H1 (cell line): Measurements from ENCODE around the gene GPR52. TPM values are rescaled to one million over a fixed set of nuclear protein-coding genes. Genes with fewer than 3 reads are reported as not detected.

ENCODE experiments used
- CTCF ChIA-PET: fragments of 300-600 bp; sonication (Branson Sonifier 250); formaldehyde crosslinking; loops from one replicate; lab custom pipeline; 2021; ENCODE audit not compliant: partially characterized antibody; lab: Charles Lee
- POLR2A ChIA-PET: fragments of 300-600 bp; sonication (Branson Sonifier 250); formaldehyde crosslinking; loops from one replicate; lab custom pipeline; 2021; ENCODE audit warnings: inconsistent platforms; ENCODE audit not compliant: partially characterized antibody; lab: Charles Lee
- DNase-seq, 2 experiments: peaks; one replicate each; pipeline versions ENCODE4 v3.0.0 to v3.0.0-alpha.2; 2010 to 2022; ENCODE audit warnings: low spot score in 2 of 2, low read depth in 1 of 2, mixed read lengths in 1 of 2
- FAIRE-seq: peaks from 2 replicates; lab custom pipeline; 2011; peaks lifted over from hg19 to GRCh38; lab: Jason Lieb, UNC
- H2AFZ ChIP-seq: 2 replicates; pipeline ENCODE4 v1.8.1; 2012; ENCODE audit warnings: low read length, inconsistent platforms
- H2AK5ac ChIP-seq: 2 replicates; pipeline ENCODE4 v1.6.1; 2013; ENCODE audit warnings: low read depth, low read length
- H2BK120ac ChIP-seq: replicated peaks from 2 replicates; pipeline ENCODE3; 2013; ENCODE audit warnings: low read depth, low read length, inconsistent platforms
- H2BK12ac ChIP-seq: 2 replicates; pipeline ENCODE4 v1.6.1; 2013; ENCODE audit warnings: low read depth, low read length
- H2BK15ac ChIP-seq: 2 replicates; pipeline ENCODE4 v1.6.1; 2013; ENCODE audit warnings: low read length
- H2BK20ac ChIP-seq: 2 replicates; pipeline ENCODE4 v1.6.1; 2013; ENCODE audit warnings: low read length
- H2BK5ac ChIP-seq: 2 replicates; pipeline ENCODE4 v1.6.1; 2013; ENCODE audit warnings: low read depth, low read length
- H3K14ac ChIP-seq: 2 replicates; pipeline ENCODE4 v1.6.1; 2013; ENCODE audit warnings: inconsistent platforms; ENCODE audit not compliant: insufficient read length
- H3K18ac ChIP-seq: 2 replicates; pipeline ENCODE4 v1.6.1; 2013; ENCODE audit warnings: low read length; ENCODE audit errors: extremely low read depth
- H3K23ac ChIP-seq: 2 replicates; pipeline ENCODE4 v1.6.1; 2013; ENCODE audit warnings: inconsistent platforms; ENCODE audit not compliant: insufficient read length
- H3K23me2 ChIP-seq: 2 replicates; pipeline ENCODE4 v1.6.1; 2013; ENCODE audit warnings: low read depth, low read length
- H3K27ac ChIP-seq: 2 replicates; pipeline ENCODE4 v1.6.1; 2011; ENCODE audit warnings: low read depth, low read length, inconsistent platforms
- H3K27me3 ChIP-seq, 4 experiments: replicated peaks in 1 of 4; 1 replicate in 1 of 4; 2 replicates in 3 of 4; pipeline versions ENCODE4 v1.6.1 to v1.8.1; 2011 to 2013; ENCODE audit warnings: low read length in 3 of 4, mild to moderate bottlenecking in 3 of 4, inconsistent platforms in 2 of 4, mixed read lengths in 2 of 4, moderate library complexity in 1 of 4; ENCODE audit not compliant: control insufficient read depth in 3 of 4, insufficient read depth in 3 of 4; ENCODE audit errors: extremely low read depth in 1 of 4
- H3K36me3 ChIP-seq, 4 experiments: 2 replicates each; pipeline versions ENCODE4 v1.6.1 to v1.8.1; 2011 to 2013; ENCODE audit warnings: mild to moderate bottlenecking in 4 of 4, low read length in 3 of 4, moderate library complexity in 2 of 4, control low read depth in 1 of 4, inconsistent platforms in 1 of 4; ENCODE audit not compliant: insufficient read depth in 4 of 4, control insufficient read depth in 2 of 4
- H3K4ac ChIP-seq: replicated peaks from 2 replicates; pipeline ENCODE3; 2013; ENCODE audit warnings: low read length, low read depth, mixed read lengths, inconsistent platforms; ENCODE audit not compliant: insufficient read length
- H3K4me1 ChIP-seq, 4 experiments: replicated peaks in 1 of 4; 1 replicate in 1 of 4; 2 replicates in 3 of 4; pipeline versions ENCODE4 v1.6.1 to v1.8.1; 2011 to 2013; ENCODE audit warnings: low read length in 3 of 4, inconsistent platforms in 2 of 4, mixed read lengths in 1 of 4; ENCODE audit not compliant: insufficient read depth in 4 of 4, control insufficient read depth in 3 of 4
- H3K4me2 ChIP-seq, 2 experiments: 2 replicates each; pipeline versions ENCODE4 v1.6.1 to v1.8.1; 2011 to 2013; ENCODE audit warnings: low read depth in 2 of 2, low read length in 2 of 2, control low read depth in 1 of 2, inconsistent platforms in 1 of 2, mild to moderate bottlenecking in 1 of 2; ENCODE audit not compliant: insufficient read depth in 1 of 2
- H3K4me3 ChIP-seq, 4 experiments: fragments of 200-600, 300-600 bp in 1 of 4; sonication (generic), shearing (Covaris generic), sonication (Bioruptor Twin) in 1 of 4; 2 replicates each; pipeline versions ENCODE4 v1.5.1 to v1.8.1; 2011 to 2016; ENCODE audit warnings: low read length in 4 of 4, low read depth in 3 of 4, control low read depth in 2 of 4, inconsistent platforms in 2 of 4, mild to moderate bottlenecking in 2 of 4, mixed read lengths in 1 of 4, moderate library complexity in 1 of 4; ENCODE audit not compliant: insufficient read depth in 2 of 4; ENCODE audit errors: extremely low read depth in 1 of 4
- H3K56ac ChIP-seq: replicated peaks from 2 replicates; pipeline ENCODE3; 2013; ENCODE audit warnings: low read depth, mild to moderate bottlenecking, mixed read lengths, low read length, inconsistent platforms; ENCODE audit not compliant: insufficient read length
- H3K79me1 ChIP-seq: 2 replicates; pipeline ENCODE4 v1.6.1; 2013; ENCODE audit warnings: low read depth, low read length, control low read depth
- H3K79me2 ChIP-seq, 2 experiments: 2 replicates each; pipeline versions ENCODE4 v1.6.1 to v1.8.1; 2012 to 2013; ENCODE audit warnings: low read length in 2 of 2, mild to moderate bottlenecking in 2 of 2, inconsistent platforms in 1 of 2; ENCODE audit not compliant: insufficient read depth in 2 of 2, control insufficient read depth in 1 of 2
- H3K9ac ChIP-seq, 4 experiments: replicated peaks in 1 of 4; 1 replicate in 1 of 4; 2 replicates in 3 of 4; pipeline versions ENCODE4 v1.6.1 to v1.8.1; 2011 to 2013; ENCODE audit warnings: low read depth in 3 of 4, low read length in 3 of 4, control low read depth in 2 of 4, mild to moderate bottlenecking in 2 of 4, moderate library complexity in 2 of 4, inconsistent platforms in 1 of 4; ENCODE audit errors: extremely low read depth in 1 of 4
- H3K9me3 ChIP-seq, 2 experiments: 2 replicates each; pipeline versions ENCODE4 v1.6.1 to v1.8.1; 2012 to 2013; ENCODE audit warnings: mild to moderate bottlenecking in 2 of 2, moderate library complexity in 2 of 2, control low read depth in 1 of 2, inconsistent platforms in 1 of 2, low read depth in 1 of 2, low read length in 1 of 2, mixed read lengths in 1 of 2; ENCODE audit not compliant: insufficient read depth in 2 of 2
- H4K20me1 ChIP-seq, 2 experiments: replicated peaks in 1 of 2; 2 replicates each; pipeline versions ENCODE3 to v1.8.1; 2011 to 2013; ENCODE audit warnings: inconsistent platforms in 2 of 2, low read length in 2 of 2, mild to moderate bottlenecking in 1 of 2; ENCODE audit not compliant: insufficient read depth in 2 of 2, control insufficient read depth in 1 of 2
- H4K5ac ChIP-seq: 2 replicates; pipeline ENCODE4 v1.6.1; 2013; ENCODE audit warnings: low read length, low read depth, mixed read lengths, inconsistent platforms; ENCODE audit not compliant: insufficient read length
- H4K8ac ChIP-seq: 2 replicates; pipeline ENCODE4 v1.8.0; 2013; ENCODE audit warnings: mild to moderate bottlenecking, moderate library complexity, low read length, inconsistent platforms; ENCODE audit not compliant: insufficient read depth; ENCODE audit errors: extremely low read depth
- H4K91ac ChIP-seq: replicated peaks from 2 replicates; pipeline ENCODE3; 2013; ENCODE audit warnings: low read length, mixed read lengths, inconsistent platforms; ENCODE audit not compliant: insufficient read length
- ATF2 ChIP-seq: IDR thresholded peaks from 2 replicates; pipeline ENCODE4 v1.6.1; 2012; ENCODE audit warnings: low read length, inconsistent platforms
- CBX5 ChIP-seq: fragments of 300-800, 300-1000 bp; sonication (generic); IDR thresholded peaks from 2 replicates; pipeline ENCODE4 v1.7.1; 2016; ENCODE audit warnings: antibody characterized with exemption, low read length, low read depth
- EGR1 ChIP-seq: IDR thresholded peaks from 2 replicates; pipeline ENCODE4 v1.6.1; 2011; ENCODE audit warnings: low read depth, low read length, borderline replicate concordance
- JUN ChIP-seq: IDR thresholded peaks from 2 replicates; pipeline ENCODE4 v1.6.1; 2011; ENCODE audit warnings: low read depth, mild to moderate bottlenecking, improper control_type of control experiment, low read length
- KDM5A ChIP-seq: fragments of 200-600 bp; IDR thresholded peaks from 2 replicates; pipeline ENCODE4 v1.7.1; 2012; ENCODE audit warnings: mild to moderate bottlenecking, low read length, inconsistent platforms, mixed read lengths
- RFX5 ChIP-seq: IDR thresholded peaks from 2 replicates; pipeline ENCODE4 v1.6.1; 2011; ENCODE audit warnings: low read depth, low read length, improper control_type of control experiment, borderline replicate concordance
- SIRT6 ChIP-seq: IDR thresholded peaks from one replicate; pipeline ENCODE4 v1.7.1; 2012; ENCODE audit warnings: low read length, inconsistent platforms
- SIX5 ChIP-seq: IDR thresholded peaks from 2 replicates; pipeline ENCODE4 v1.6.1; 2011; ENCODE audit warnings: mild to moderate bottlenecking, low read depth, low read length
- SP4 ChIP-seq: IDR thresholded peaks from 2 replicates; pipeline ENCODE4 v1.6.1; 2012; ENCODE audit warnings: low read length, inconsistent platforms
- TBP ChIP-seq: IDR thresholded peaks from 2 replicates; pipeline ENCODE4 v1.6.1; 2011; ENCODE audit warnings: low read depth, low read length, improper control_type of control experiment
- USF2 ChIP-seq: IDR thresholded peaks from 2 replicates; pipeline ENCODE4 v1.6.1; 2011; ENCODE audit warnings: low read length, improper control_type of control experiment
- WGBS, 2 experiments: shearing (Covaris generic) in 1 of 2; methylation state at CpG; one replicate each; pipeline versions ENCODE4 v1.1.6 to v1.1.7; 2013 to 2015; ENCODE audit warnings: low lambda C conversion rate in 2 of 2, mixed read lengths in 2 of 2, inconsistent platforms in 1 of 2, low coverage in 1 of 2, missing lambda C conversion rate in 1 of 2; ENCODE audit not compliant: insufficient replicate concordance in 2 of 2, insufficient coverage in 1 of 2, insufficient read length in 1 of 2; ENCODE audit errors: extremely low coverage in 1 of 2, missing lambda C conversion rate in 1 of 2; 5-methylcytosine and 5-hydroxymethylcytosine counted together
- polyA plus RNA-seq, 7 experiments: library from polyadenylated mRNA; depleted of rRNA in 3 of 7; stranded (reverse) in 5 of 7; unstranded in 2 of 7; fragments of >200 nt in 5 of 7; fragments of 200-250 nt in 2 of 7; gene quantifications; 1 replicate in 5 of 7; 2 replicates in 1 of 7; 4 replicates in 1 of 7; pipeline versions ENCODE4 v1.2.1 to v1.2.3, GENCODE V29; 2011 to 2013; ENCODE audit warnings: missing spikeins in 2 of 7, mixed read lengths in 2 of 7
- total RNA-seq: library from RNA; stranded (reverse); fragmentation: NEBNext Ultra II Directional; extraction: Animal tissue kit (Norgen Biotek cat#: 25700); gene quantifications from 2 replicates; pipeline ENCODE4 v1.2.1, GENCODE V29; 2021

The GPR52 gene
- total and polyA plus RNA-seq, 2 of the 8 experiments (the other 6 are each of a cell fraction or from before 2014, with no cell fraction given): 0.24 to 0.63 TPM

DNA sequence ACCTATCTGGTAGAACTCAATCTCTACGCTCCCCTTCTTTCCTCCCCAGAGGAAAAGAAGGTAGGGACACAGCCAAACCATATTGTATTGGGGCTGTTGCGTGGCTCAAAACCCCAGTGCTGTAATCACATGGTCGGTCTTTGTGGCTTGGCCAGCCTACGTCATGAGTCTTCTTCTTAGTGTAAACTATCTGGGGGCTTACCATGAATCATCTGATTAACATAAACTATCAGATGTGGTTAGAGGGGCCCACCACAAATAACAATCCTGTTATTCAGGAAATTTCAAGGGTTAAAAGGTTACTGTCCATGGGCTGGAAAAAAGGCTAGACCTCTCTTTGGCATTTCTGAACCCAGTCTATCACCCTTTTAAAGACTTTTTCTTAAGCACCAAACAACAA lies 49.5 kb upstream of the GPR52 start:
- Histone ChIP-seq H2AFZ (no peak overlapping the region), H3K27ac (no peak overlapping the region), H3K27me3 (no peaks in the 10 kb centered on the region), H3K4ac (no peak overlapping the region), H3K23ac (no peak overlapping the region), H3K23me2 (no peaks in the 10 kb centered on the region), H3K4me2 (no peak overlapping the region), H2BK20ac (no peak overlapping the region), H2BK15ac (no peak overlapping the region), H3K4me1 (no peaks in the 10 kb centered on the region), H4K91ac (no peak overlapping the region), H2AK5ac (no peak overlapping the region), H3K56ac (no peak overlapping the region), H3K79me2 (no peaks in the 10 kb centered on the region), H3K18ac (no peak overlapping the region), H2BK120ac (no peak overlapping the region), H4K5ac (no peak overlapping the region), H3K9me3 (no peaks in the 10 kb centered on the region), H3K4me3 (no peak overlapping the region), H4K20me1 (no peaks in the 10 kb centered on the region), H3K9ac (no peak overlapping the region), H2BK5ac (no peak overlapping the region), H3K14ac (no peak overlapping the region), H3K79me1 (no peaks in the 10 kb centered on the region), H4K8ac (no peak overlapping the region), H2BK12ac (no peak overlapping the region), H3K36me3 (no peaks in the 10 kb centered on the region)
- CTCF ChIA-PET: interaction anchor here (1.3 kb wide), 1 partner anchor 15 kb away, joined by 6 read pairs; no protein-coding TSS in a partner anchor
- FAIRE-seq (no peak), DNase-seq (no peak)
- TF ChIP-seq SIX5 (no peak), EGR1 (no peak), SP4 (no peak), RFX5 (no peak), JUN (no peak), KDM5A (no peak), TBP (no peak), USF2 (no peak), SIRT6 (no peak), ATF2 (no peak), CBX5 (no peak)
- WGBS, 2 experiments: 78% methylated on average over 4 of the region's 4 CpGs; no CpG with 5 or more reads in 1 of the 2 experiments
- POLR2A ChIA-PET: interaction anchor here (0.6 kb wide), 1 partner anchor 12 kb away, joined by 3 read pairs; no protein-coding TSS in a partner anchor
